Measurements from ENCODE around the gene AIFM1.

Gene AIFM1

DNA sequence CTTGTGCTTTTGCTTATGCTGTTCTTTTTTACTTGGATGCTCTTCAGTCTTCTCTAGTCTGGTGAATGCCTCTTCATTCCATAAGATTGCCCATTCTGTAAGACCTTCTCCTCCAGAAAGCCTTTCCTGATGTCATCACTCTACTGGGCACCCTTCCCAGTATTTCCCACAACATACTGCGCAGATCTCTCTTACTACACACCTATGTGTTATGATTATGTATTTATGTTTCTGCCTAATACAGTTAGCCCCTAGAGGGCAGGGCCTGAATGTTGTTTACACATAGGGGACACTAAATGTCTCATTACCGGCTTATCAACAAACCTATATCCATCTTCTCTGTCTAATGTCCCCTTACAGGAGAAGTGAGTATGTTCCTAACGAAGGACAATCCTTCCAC, 21.1 kb downstream of the AIFM1 start:
- TF ChIP-seq TAF1 (IDR thresholded peaks at IDR 0.05; ENCODE audit: borderline replicate concordance, insufficient read depth, low read length) (no peak), POLR2AphosphoS5 (IDR thresholded peaks at IDR 0.05; ENCODE audit: low read depth, low read length) (no peak), FOXP2 (optimal IDR thresholded peaks at IDR 0.05; ENCODE audit: borderline replicate concordance, extremely low read depth, extremely low read length, insufficient read depth) (no peak), SIN3A (IDR thresholded peaks at IDR 0.05; ENCODE audit: borderline replicate concordance, insufficient read depth, low read length) (no peak)
- TF ChIP-seq, protein P1, sequence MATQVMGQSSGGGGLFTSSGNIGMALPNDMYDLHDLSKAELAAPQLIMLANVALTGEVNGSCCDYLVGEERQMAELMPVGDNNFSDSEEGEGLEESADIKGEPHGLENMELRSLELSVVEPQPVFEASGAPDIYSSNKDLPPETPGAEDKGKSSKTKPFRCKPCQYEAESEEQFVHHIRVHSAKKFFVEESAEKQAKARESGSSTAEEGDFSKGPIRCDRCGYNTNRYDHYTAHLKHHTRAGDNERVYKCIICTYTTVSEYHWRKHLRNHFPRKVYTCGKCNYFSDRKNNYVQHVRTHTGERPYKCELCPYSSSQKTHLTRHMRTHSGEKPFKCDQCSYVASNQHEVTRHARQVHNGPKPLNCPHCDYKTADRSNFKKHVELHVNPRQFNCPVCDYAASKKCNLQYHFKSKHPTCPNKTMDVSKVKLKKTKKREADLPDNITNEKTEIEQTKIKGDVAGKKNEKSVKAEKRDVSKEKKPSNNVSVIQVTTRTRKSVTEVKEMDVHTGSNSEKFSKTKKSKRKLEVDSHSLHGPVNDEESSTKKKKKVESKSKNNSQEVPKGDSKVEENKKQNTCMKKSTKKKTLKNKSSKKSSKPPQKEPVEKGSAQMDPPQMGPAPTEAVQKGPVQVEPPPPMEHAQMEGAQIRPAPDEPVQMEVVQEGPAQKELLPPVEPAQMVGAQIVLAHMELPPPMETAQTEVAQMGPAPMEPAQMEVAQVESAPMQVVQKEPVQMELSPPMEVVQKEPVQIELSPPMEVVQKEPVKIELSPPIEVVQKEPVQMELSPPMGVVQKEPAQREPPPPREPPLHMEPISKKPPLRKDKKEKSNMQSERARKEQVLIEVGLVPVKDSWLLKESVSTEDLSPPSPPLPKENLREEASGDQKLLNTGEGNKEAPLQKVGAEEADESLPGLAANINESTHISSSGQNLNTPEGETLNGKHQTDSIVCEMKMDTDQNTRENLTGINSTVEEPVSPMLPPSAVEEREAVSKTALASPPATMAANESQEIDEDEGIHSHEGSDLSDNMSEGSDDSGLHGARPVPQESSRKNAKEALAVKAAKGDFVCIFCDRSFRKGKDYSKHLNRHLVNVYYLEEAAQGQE (IDR thresholded peaks at IDR 0.05; ENCODE audit: insufficient read depth in 1 of 2, low read depth in 2 of 2, low read length in 2 of 2), result no peak

- no peak for TF ChIP-seq POLR2AphosphoS5 (IDR thresholded peaks at IDR 0.05; ENCODE audit: low read depth, low read length)
- TF ChIP-seq, protein P1 (IDR thresholded peaks at IDR 0.05; ENCODE audit: insufficient read depth in 1 of 2, low read depth in 2 of 2, low read length in 2 of 2), result no peak
- TF ChIP-seq SIN3A (IDR thresholded peaks at IDR 0.05; ENCODE audit: borderline replicate concordance, insufficient read depth, low read length), result no peak
- no peak for TF ChIP-seq FOXP2 (optimal IDR thresholded peaks at IDR 0.05; ENCODE audit: borderline replicate concordance, extremely low read depth, extremely low read length, insufficient read depth)
- TF ChIP-seq TAF1 (IDR thresholded peaks at IDR 0.05; ENCODE audit: borderline replicate concordance, insufficient read depth, low read length), result no peak
Observed at GRCh38 chrX:130139474-130140201, 26.0 kb downstream of the AIFM1 start.

GRCh38 chrX:130136961-130137360, 28.7 kb downstream of the AIFM1 start:
- TF ChIP-seq SIN3A (IDR thresholded peaks at IDR 0.05; ENCODE audit: borderline replicate concordance, insufficient read depth, low read length), result no peak
- no peak for TF ChIP-seq POLR2AphosphoS5 (IDR thresholded peaks at IDR 0.05; ENCODE audit: low read depth, low read length)
- no peak for TF ChIP-seq TAF1 (IDR thresholded peaks at IDR 0.05; ENCODE audit: borderline replicate concordance, insufficient read depth, low read length)

DNA sequence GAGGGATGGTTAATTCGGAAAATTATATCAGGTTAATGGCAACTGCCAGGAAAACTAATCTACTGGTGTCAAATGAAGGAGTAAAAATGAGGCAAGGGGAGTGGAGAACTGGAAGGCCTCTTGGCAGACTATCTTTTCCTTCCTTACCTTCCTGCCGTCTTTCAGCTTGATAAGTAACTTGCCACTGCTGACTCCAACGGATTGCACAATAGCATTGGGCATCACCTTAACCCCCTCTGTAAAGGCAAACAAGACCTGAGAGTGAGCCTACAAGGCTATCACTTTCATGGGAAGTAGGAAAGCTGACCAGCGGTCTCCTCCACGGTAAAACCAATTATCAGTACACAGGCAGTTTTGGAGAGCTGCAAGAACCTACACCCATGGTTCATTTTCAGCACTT, 29.1 kb downstream of the AIFM1 start:
- TF ChIP-seq, protein P1 (IDR thresholded peaks at IDR 0.05; ENCODE audit: insufficient read depth in 1 of 2, low read depth in 2 of 2, low read length in 2 of 2), result no peak
- TF ChIP-seq TAF1 (IDR thresholded peaks at IDR 0.05; ENCODE audit: borderline replicate concordance, insufficient read depth, low read length) (no peak), FOXP2 (optimal IDR thresholded peaks at IDR 0.05; ENCODE audit: borderline replicate concordance, extremely low read depth, extremely low read length, insufficient read depth) (no peak)

DNA sequence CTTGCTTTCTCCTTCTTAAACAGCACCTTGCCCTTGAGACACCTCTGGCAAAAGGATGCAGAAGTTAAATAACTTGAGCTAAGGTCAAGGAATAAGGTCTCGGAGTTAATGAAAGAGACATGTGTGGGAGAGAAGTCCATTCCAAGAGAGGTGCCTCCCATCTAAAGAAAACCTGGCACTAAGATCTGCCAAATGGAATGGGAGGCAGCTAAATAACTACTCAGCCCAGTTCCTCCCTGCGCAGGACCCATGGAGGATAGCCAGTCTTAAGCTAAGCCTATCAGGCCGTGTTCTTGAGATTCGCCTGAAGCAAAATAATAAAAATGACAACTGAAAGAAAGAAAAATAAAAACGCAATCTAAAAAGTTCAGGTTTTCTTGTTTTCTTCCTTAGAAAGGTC, 34.7 kb downstream of the AIFM1 start:
- TF ChIP-seq SIN3A (IDR thresholded peaks at IDR 0.05; ENCODE audit: borderline replicate concordance, insufficient read depth, low read length) (no peak), FOXP2 (optimal IDR thresholded peaks at IDR 0.05; ENCODE audit: borderline replicate concordance, extremely low read depth, extremely low read length, insufficient read depth) (no peak), TAF1 (IDR thresholded peaks at IDR 0.05; ENCODE audit: borderline replicate concordance, insufficient read depth, low read length) (no peak), POLR2AphosphoS5 (IDR thresholded peaks at IDR 0.05; ENCODE audit: low read depth, low read length) (no peak)
- TF ChIP-seq, protein P1 (IDR thresholded peaks at IDR 0.05; ENCODE audit: insufficient read depth in 1 of 2, low read depth in 2 of 2, low read length in 2 of 2), result no peak

Measured in PFSK-1 (cell line).